Lung (tissue), 12 donors: ENCODE measurements around the gene GRK4. TPM values are rescaled to one million over a fixed set of nuclear protein-coding genes. Genes with fewer than 3 reads are reported as not detected.
"Not testable (repeated sequence)": the region's sequence is repeated elsewhere in the genome, so short reads cannot be mapped to it uniquely, and the experiment has no call there.

Experiments used
- ATAC-seq: fragments of 200-7000 bp; cut with Tn5 transposase; one replicate; pipeline ENCODE4 v1.9.1; 2020; ENCODE audit warnings: moderate number of reproducible peaks; ENCODE audit not compliant: insufficient read depth, low FRiP score
- DNase-seq, 3 donors: peaks; one replicate each; pipeline ENCODE4 v3.0.0-alpha.2; 2013 to 2017
- H3K27ac ChIP-seq, 2 donors: one replicate each; pipeline ENCODE4 v1.5.1; 2013; ENCODE audit warnings: mild to moderate bottlenecking in 2 of 2, moderate library complexity in 2 of 2, control low read depth in 1 of 2, inconsistent platforms in 1 of 2, low read depth in 1 of 2, low read length in 1 of 2
- H3K27me3 ChIP-seq, 3 donors: one replicate each; pipeline ENCODE4 v1.5.1; 2013; ENCODE audit warnings: low read length in 2 of 3; ENCODE audit not compliant: control insufficient read depth in 3 of 3, insufficient read depth in 3 of 3
- H3K36me3 ChIP-seq, 4 donors: one replicate each; pipeline ENCODE4 v1.5.1; 2013; ENCODE audit warnings: low read length in 4 of 4, mild to moderate bottlenecking in 1 of 4, moderate library complexity in 1 of 4; ENCODE audit not compliant: control insufficient read depth in 4 of 4, insufficient read depth in 4 of 4
- H3K4me1 ChIP-seq, 5 donors: one replicate each; pipeline ENCODE4 v1.5.1; 2013; ENCODE audit warnings: low read length in 5 of 5, mild to moderate bottlenecking in 2 of 5, moderate library complexity in 1 of 5; ENCODE audit not compliant: control insufficient read depth in 5 of 5, insufficient read depth in 5 of 5
- H3K4me3 ChIP-seq: one replicate; pipeline ENCODE4 v1.5.1; 2013; ENCODE audit warnings: mild to moderate bottlenecking, control low read depth, moderate library complexity
- H3K9ac ChIP-seq, 2 donors: one replicate each; pipeline ENCODE4 v1.5.1; 2013; ENCODE audit warnings: low read length in 2 of 2, control low read depth in 1 of 2; ENCODE audit not compliant: insufficient read depth in 1 of 2
- H3K9me3 ChIP-seq, 4 donors: one replicate each; pipeline ENCODE4 v1.5.1; 2013; ENCODE audit warnings: low read length in 3 of 4, mild to moderate bottlenecking in 1 of 4, moderate library complexity in 1 of 4; ENCODE audit not compliant: control insufficient read depth in 4 of 4, insufficient read depth in 3 of 4
- CTCF ChIP-seq: IDR thresholded peaks from 2 replicates; pipeline ENCODE4 v1.5.1; 2012; ENCODE audit warnings: mild to moderate bottlenecking; ENCODE audit errors: control extremely low read depth, extremely low read depth
- WGBS, 2 donors: extraction: QIAGEN DNeasy Blood & Tissue Kit; methylation state at CpG; one replicate each; pipeline ENCODE4 v1.1.7; 2013; 5-methylcytosine and 5-hydroxymethylcytosine counted together
- polyA plus RNA-seq, 2 donors: library from polyadenylated mRNA; stranded (reverse); fragments of 200-250 nt; gene quantifications; one replicate each; pipeline ENCODE4 v1.2.1, GENCODE V29; 2013
- total RNA-seq, 2 donors: library from RNA; depleted of rRNA in 1 of 2; stranded (reverse); fragments of >200 nt in 1 of 2; gene quantifications; one replicate each; pipeline ENCODE4 v1.2.1, GENCODE V29; 2014 to 2021
- donor health status: control.
- donor health status: control.
- donor health status: Bipolar disorder and iron deficiency.
- donor health status: healthy.
- donor health status: DM: yes; HTN: yes; CAD: no.

Gene GRK4
- total and polyA plus RNA-seq, 4 donors = 1.8 to 6.7 (median 3.2) TPM

GRCh38 chr4:2981256-2981819 is 18.0 kb downstream of the GRK4 start:
- DNase-seq = no peak
- no peak for ATAC-seq
- Histone ChIP-seq H3K27me3 (no peaks in the 10 kb centered on the region), H3K4me1 (peaks cover 0 to 3% (median 0%) of the 10 kb centered on the region in 5 donors), H3K9me3 (peaks cover 0 to 12% (median 3%) of the 10 kb centered on the region in 4 donors), H3K9ac (no peak overlapping the region), H3K27ac (no peak overlapping the region), H3K4me3 (no peak overlapping the region), H3K36me3 (no peaks in the 10 kb centered on the region)
- WGBS, 2 donors = 85 to 95% methylated on average over 4 of the region's 4 CpGs
- TF ChIP-seq CTCF = no peak

- Histone ChIP-seq H3K4me1 (peaks cover 0 to 3% (median 0%) of the 10 kb centered on the region in 5 donors), H3K27ac (no peak overlapping the region), H3K9ac (no peak overlapping the region), H3K27me3 (no peaks in the 10 kb centered on the region), H3K4me3 (no peak overlapping the region), H3K36me3 (no peaks in the 10 kb centered on the region), H3K9me3 (peaks cover 0 to 12% (median 3%) of the 10 kb centered on the region in 4 donors)
- no peak for ATAC-seq
- 92 to 95% methylated on average over 4 of the region's 4 CpGs for WGBS, 2 donors
- TF ChIP-seq CTCF = no peak
- no peak for DNase-seq
Measured at GRCh38 chr4:2982012-2982411, 18.6 kb downstream of the GRK4 start.

- peaks cover 0 to 12% (median 3%) of the 10 kb centered on the region in 4 donors for H3K9me3 ChIP-seq
- not testable (repeated sequence) for H3K36me3 ChIP-seq, ATAC-seq, H3K27me3 ChIP-seq, H3K9ac ChIP-seq, H3K4me1 ChIP-seq, H3K4me3 ChIP-seq, H3K27ac ChIP-seq, DNase-seq
- WGBS, 2 donors = 90 to 91% methylated on average over 7 of the region's 7 CpGs
Measured at GRCh38 chr4:2983715-2984114, 20.3 kb downstream of the GRK4 start.

GRCh38 chr4:2991243-2991642 is 27.9 kb downstream of the GRK4 start:
- Histone ChIP-seq H3K27me3 (no peaks in the 10 kb centered on the region), H3K36me3 (no peaks in the 10 kb centered on the region), H3K9me3 (no peaks in the 10 kb centered on the region), H3K27ac (no peak overlapping the region), H3K9ac (no peak overlapping the region), H3K4me3 (no peak overlapping the region), H3K4me1 (no peaks in the 10 kb centered on the region)
- TF ChIP-seq CTCF = no peak
- ATAC-seq (no peak), DNase-seq (no peak)
- WGBS, 2 donors = 88 to 95% methylated on average over 4 of the region's 4 CpGs
